ENCODE data around the gene RGL1. TPM values are rescaled to one million over a fixed set of nuclear protein-coding genes. Genes with fewer than 3 reads are reported as not detected.

The RGL1 gene
- total and polyA plus RNA-seq, 9 of the 15 experiments (the other 6 are each of a cell fraction or from before 2014, with no cell fraction given): under 0.01 to 0.07 (median 0.04) TPM

GRCh38 chr1:183915625-183916510, 110.9 kb downstream of the RGL1 start (continued):
- TF ChIP-seq PRDM10 (IDR thresholded peaks at IDR 0.05; ENCODE audit: partially characterized antibody) (no peak), NCOA6 (IDR thresholded peaks at IDR 0.05) (no peak), HMGN3 (IDR thresholded peaks at IDR 0.05; ENCODE audit: borderline replicate concordance, extremely low read depth, insufficient read length, low read depth, low read length) (no peak), ZBTB33 (CRISPR knock-in tag; IDR thresholded peaks at IDR 0.05) (no peak), POLR3A (IDR thresholded peaks at IDR 0.05; ENCODE audit: borderline replicate concordance, extremely low read depth, insufficient read depth, insufficient read length) (no peak), ZNF589 (CRISPR knock-in tag; IDR thresholded peaks at IDR 0.05; ENCODE audit: low read depth) (0 out of 2 replicates have a peak, but pooled peaks have one; percentile 37), MTA1 (IDR thresholded peaks at IDR 0.05; ENCODE audit: borderline replicate concordance) (peak; percentile 67), ATF3 (IDR thresholded peaks at IDR 0.05) (peak; percentile 95), ATF3 (CRISPR knock-in tag; conservative IDR thresholded peaks at IDR 0.05) (peak; percentile 80), MNT (conservative IDR thresholded peaks at IDR 0.05) (peak; percentile 47 to 64), ATF7 (IDR thresholded peaks at IDR 0.05) (peak; percentile 92), NR2C2 (CRISPR knock-in tag; IDR thresholded peaks at IDR 0.05) (no peak), NR2C2 (tag; IDR thresholded peaks at IDR 0.05) (no peak), IRF9 (tag; IDR thresholded peaks at IDR 0.05) (no peak)

Measured in K562 (cell line).